SK-N-MC (cell line): Measurements from ENCODE around the gene TRPM2.

Experiments used
- EZH2 ChIP-seq: fragments of 200-600 bp; sonication (generic); IDR thresholded peaks from one replicate; pipeline ENCODE4 v1.6.1; 2017; ENCODE audit warnings: antibody characterized with exemption
- POLR2AphosphoS5 ChIP-seq: IDR thresholded peaks from 2 replicates; pipeline ENCODE4 v1.6.1; 2012; ENCODE audit warnings: mild to moderate bottlenecking, low read depth, low read length, borderline replicate concordance

GRCh38 chr21:44353191-44353970 is at the start of gene TRPM2:
- TF ChIP-seq EZH2: no peak
- TF ChIP-seq POLR2AphosphoS5: no peak
